RCC 7860 (cell line): ENCODE measurements around the gene SRRM4.

Experiments
- DNase-seq: peaks from one replicate; pipeline ENCODE4 v3.0.0-alpha.2; 2015; ENCODE audit warnings: low spot score
- FAIRE-seq: peaks from 2 replicates; lab custom pipeline; 2012; peaks lifted over from hg19 to GRCh38; lab: Jason Lieb, UNC

SRRM4 gene

DNA sequence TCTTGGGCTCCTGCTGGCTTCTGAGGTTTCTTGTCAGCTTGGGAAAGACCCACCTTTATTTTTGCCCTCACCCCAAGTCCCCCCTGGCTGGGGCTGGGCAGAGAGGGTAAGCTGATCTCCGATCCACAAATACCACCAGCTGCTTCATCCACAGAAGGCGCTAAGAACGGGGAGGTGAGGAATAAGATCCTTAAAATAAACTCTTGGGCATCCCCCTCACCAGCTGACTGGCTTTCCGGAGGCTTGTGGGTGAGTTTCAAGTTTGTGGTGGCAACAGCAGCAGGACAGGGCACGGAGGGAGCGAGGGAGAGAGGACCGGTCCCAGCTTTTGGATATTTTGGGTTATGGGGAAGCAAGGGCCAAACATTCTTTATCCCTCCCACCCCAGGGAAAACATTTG is 176.6 kb downstream of the SRRM4 start:
- DNase-seq, result no peak
- no peak for FAIRE-seq

DNA sequence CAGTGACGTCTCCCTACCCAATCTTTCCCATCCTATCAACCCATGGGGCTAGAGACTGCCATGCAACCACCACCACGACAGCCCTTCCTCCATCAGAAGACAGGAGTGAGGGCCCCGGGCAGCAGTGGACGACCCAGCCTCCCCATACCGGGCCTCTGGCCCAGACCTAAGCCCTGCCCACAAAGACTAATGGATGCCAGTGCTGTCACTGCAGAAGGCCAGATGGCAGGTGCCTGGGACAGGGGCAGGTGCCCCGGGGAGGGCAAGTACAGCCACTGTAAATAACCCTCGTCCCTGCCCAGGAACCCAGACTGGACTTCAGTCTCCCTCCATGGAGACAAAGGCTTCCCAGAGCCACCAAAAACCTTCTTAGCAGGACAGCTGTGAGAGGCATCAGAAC is 177.1 kb downstream of the SRRM4 start:
- DNase-seq (no peak), FAIRE-seq (no peak)

DNA sequence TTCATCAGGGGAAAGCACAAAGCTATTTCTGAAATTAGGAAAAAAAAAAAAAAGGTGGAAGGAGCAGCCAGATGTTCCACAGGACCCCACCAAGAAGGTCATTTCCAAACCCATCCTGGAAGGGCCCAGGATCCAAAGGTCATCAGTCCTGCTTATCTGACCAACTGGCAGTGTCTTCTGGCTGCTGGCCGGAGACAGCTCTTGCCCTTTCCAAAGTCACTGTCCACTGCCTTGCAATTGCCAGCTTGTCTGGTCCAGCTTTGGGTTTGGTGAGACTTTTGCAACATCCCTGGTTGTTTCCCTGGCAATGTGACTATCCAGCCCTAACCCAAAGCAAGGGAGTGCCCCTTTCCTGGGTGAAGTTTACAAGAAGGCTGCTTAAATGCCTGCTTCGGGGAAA is 178.5 kb downstream of the SRRM4 start:
- FAIRE-seq (no peak), DNase-seq (no peak)

DNA sequence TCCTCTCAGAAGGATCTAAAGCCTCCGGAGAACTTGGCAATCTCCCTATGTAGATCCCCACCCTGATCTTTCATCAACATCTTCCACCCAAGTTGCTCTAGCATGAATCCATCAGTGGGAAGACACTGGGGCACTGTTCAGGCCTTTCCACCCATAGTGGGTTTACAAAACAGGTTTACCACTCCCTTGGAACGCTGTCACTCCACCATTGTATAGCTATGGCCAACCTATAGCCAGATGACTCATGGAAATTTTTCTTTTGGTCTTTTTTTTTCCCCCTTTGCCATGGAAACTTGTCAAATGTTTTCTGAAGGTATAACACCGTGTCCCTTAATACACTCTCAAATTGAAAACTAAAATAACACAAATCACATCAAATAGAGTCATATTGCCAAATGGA is 186.6 kb downstream of the SRRM4 start:
- DNase-seq (no peak), FAIRE-seq (no peak)

DNA sequence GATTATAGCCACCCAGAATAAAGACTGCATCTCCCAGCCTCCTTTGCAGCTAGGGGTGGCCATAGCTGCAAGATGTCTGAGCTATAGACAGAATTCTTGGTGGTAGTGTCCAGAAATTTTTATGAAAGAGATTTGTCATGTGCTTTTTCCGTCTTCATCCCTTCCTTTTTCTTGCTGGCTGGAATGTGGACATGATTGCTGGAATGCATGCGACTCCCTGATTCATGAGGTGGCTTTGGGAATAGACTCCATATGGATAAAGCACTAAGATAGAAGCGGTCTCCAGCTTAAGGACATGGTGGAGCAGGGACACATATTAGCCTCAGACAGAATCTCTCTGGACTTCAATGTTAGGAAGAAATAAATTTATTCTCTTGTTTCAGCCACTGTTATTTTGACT is 187.4 kb downstream of the SRRM4 start:
- DNase-seq, result no peak
- no peak for FAIRE-seq

DNA sequence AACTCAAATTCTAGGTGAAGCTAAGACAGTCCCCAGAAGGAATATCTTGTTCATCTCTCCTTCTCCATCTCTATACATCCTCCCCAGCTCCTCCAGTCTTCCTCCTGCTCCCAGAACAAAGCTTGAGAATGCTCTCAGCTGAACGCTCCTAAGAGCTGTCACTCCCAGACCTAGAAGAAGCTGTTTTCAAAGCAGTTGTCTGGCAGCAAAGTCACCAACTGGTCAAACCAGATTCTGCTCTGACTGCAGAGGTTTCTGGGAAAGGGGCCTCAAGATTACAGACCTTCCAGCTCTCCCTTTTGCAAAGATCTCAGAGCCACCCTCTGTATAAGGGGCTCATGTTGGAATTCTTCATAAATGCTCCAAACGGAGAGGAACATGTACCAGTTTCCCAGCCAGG is 187.8 kb downstream of the SRRM4 start:
- no peak for FAIRE-seq
- DNase-seq, result no peak

DNA sequence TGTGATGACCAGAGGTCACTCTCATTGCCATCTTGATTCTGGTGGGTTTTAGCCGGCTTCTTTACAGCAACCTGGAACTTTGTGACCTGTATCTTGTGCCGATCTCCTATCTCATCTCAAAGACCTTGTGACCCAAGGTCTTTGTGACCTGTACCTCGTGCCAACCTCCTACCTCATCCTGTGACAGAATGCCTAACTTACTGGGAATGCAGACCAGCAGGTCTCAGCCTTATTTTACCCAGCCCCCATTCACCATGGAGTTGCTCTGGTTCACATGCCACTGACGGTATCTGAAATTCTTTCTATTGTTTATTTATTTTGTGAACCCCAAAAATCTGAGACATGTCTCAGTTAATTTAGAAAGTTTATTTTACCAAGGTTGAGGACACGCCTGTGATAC is 189.9 kb downstream of the SRRM4 start:
- DNase-seq (no peak), FAIRE-seq (no peak)

DNA sequence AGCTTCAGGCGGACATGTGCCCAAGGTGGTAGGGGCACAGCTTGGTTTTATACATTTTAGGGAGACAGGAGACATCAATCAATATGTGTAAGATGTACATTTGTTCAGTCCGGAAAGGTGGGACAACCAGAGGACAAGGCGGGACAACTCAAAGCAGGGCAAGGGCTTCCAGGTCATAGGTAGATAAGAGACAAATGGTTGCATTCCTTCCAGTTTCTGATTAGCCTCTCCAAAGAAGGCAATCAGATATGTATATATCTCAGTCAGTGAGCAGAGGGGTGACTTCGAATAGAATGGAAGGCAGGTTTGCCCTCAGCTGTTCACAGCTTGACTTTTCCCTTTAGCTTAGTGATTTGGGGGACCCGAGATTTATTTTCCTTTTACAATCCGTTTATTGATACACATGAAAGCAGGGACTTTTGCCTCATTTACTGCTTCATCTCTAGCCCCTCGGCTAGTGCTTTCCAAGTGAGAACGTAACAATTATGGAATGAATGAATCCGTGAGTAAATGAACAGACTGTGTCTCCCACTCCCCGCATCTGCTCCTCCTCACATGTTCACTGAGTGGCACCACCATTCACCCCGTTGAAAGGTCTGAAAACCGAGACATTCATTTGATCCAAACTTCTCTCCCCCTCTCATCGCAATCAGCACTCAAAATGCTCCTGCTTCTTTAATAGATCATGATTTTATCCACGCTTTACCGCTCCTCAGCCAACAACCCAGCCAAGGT is 190.5 kb downstream of the SRRM4 start:
- FAIRE-seq, result no peak
- DNase-seq, result no peak

DNA sequence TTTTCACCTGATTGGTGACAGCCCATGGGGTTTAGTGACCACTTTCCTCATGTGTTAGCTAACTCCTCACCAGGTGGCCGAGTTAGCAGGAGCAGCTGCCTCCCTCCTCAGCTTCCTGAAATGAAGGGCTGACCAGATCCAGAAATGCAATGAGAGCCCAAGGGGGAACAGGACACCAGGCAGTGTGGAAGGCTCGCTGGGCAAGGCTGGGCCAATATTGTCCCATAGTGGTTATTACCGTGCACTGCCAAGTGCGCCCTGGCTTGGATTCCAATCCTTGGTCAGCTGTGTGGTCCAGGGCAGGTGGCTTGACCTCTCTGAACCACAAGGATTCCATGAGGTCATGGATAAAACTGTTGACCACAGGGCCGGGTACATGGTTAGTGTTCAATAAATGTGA is 193.7 kb downstream of the SRRM4 start:
- FAIRE-seq (no peak), DNase-seq (peak; percentile 15)

DNA sequence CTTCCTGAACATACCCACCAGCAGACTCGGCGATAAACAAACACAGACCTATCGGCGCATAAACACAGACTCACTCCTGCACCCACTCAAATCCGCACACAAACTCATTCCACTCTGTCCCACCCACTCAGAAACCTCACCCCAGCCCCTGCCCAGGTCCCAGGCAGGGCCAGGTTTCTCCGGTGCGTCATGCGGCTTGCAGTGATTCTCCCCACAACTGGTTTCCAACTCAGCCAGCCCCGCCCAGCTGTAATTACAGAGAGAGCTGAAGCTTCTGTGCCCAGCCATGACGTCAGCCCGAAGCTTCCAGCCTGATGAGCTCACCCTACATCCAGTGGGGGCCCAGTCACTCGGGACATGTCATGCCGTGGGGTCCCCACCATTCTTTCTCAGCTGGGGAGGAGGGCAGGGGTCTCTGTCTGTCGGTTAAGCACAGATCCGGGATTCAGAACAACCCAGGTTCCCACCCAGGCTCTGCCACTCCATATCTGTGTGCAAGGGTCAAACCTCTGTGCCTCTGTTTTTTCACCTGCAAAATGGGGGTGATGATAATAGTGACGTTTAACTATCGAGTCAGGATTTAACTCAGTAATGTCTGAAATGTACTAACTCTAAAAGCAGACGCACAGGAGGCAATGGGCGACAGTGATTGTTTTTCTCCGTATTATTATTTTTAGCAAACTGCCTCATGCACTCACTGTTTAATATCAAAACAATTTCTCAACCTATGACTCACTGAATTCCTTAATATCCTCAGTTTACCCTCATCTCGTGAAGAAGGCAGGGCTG is 195.1 kb downstream of the SRRM4 start:
- DNase-seq (peak; percentile 64), FAIRE-seq (no peak)

DNA sequence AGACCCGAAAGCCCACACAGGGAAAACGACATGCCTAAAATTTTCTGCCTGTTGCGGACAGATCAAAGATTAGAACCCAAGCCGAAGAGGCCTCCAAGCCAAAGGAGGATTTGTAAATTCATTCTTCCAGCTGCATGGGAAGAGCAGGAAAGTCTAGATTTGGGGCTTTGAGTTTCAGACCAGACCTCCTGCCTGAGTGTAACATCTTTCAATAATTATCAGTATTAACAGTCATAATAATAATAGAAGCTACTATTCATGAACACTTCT is 195.7 kb downstream of the SRRM4 start:
- no peak for FAIRE-seq
- no peak for DNase-seq

DNA sequence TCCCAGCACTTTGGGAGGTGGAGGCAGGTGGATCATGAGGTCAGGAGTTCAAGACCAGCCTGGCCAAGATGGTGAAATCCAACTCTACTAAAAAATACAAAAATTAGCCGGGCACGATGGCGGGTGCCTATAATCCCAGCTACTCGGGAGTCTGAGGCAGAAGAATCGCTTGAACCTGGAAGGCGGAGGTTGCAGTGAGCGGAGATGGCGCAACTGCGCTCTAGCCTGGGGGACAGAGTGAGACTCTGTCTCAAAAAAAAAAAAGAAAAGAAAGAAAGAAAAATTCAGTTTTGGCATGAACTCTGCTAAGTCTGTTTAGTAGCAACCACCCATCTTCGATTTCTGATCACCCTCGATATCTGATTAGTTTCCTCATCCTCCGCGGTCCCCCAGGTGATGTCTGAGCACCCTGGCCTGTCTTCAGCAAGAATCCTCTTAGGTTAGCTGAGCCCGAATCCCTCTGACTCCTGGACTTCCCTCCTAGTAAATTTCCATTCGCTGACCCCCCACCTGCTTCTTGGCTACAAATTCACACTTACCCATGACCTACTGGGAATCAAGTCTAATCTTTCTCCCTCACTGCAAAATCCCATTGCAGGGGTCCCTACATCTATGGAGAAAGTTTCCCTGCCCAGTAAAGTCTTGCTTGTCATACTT is 196.5 kb downstream of the SRRM4 start:
- no peak for FAIRE-seq
- no peak for DNase-seq

DNA sequence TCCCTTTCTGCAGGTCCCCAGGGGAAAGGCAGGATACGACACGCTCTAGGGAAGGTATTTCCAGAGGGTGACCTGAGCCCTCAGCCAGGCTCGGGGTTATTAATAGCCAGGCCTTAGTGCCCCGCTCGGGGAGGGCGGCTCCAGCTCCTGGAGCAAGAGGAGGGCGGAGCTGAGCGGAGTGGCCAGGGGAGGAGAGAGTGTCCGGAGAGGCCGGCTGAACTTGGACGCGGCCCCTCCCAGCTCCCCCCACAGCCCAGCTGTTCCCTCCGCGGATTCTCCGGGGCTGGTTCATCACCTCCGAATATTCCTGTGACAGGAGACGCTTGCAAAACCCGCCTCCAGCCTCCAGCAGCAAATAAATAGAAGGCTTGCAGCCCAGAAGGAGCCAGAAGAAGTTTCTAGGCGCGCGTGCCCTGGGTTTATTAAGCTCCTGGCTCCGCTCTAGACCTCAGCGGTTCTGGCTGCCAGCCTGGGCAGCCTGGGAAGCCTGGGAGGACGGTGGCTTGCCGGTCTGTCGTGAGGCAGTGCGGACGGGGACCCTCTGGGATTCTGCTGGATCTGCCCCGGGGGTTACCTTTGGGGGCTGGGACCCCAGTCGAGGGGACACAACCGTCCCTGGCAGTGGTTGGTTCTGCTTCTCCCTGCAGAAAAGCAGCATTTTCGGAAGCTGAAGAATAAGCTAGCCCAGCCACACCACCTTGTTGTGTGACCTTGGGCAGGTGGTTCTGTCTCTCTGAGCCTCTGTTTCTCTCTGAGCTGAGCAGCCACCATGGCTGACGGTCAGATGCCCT is 197.4 kb downstream of the SRRM4 start, which contains the start of gene HSPB8:
TSS of gene HSPB8 (plus strand) at position 388 of the 791 bp plus-strand sequence. CDS start at position 770, 382 bp downstream.
- DNase-seq, result peak; percentile 90
- peak; percentile 88 for FAIRE-seq

DNA sequence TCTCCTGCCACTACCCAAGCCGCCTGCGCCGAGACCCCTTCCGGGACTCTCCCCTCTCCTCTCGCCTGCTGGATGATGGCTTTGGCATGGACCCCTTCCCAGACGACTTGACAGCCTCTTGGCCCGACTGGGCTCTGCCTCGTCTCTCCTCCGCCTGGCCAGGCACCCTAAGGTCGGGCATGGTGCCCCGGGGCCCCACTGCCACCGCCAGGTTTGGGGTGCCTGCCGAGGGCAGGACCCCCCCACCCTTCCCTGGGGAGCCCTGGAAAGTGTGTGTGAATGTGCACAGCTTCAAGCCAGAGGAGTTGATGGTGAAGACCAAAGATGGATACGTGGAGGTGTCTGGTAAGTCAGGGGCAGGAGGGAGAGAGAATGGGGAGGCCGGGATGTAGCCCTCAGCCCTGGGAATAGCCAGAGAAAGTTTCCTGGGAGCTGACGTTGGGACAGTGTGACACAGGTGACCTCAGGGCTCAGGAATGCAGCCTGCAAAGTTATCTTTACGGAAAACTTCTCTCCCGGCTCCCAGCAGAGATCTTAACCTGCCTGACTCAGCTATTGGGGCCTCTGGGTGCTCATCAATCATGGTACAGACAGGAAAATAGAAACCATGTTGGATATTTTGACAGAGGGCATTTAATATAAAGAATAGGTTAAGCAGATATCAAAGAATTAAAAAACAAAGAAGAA is 198.1 kb downstream of the SRRM4 start:
- peak; percentile 90 for FAIRE-seq
- DNase-seq, result peak; percentile 92

DNA sequence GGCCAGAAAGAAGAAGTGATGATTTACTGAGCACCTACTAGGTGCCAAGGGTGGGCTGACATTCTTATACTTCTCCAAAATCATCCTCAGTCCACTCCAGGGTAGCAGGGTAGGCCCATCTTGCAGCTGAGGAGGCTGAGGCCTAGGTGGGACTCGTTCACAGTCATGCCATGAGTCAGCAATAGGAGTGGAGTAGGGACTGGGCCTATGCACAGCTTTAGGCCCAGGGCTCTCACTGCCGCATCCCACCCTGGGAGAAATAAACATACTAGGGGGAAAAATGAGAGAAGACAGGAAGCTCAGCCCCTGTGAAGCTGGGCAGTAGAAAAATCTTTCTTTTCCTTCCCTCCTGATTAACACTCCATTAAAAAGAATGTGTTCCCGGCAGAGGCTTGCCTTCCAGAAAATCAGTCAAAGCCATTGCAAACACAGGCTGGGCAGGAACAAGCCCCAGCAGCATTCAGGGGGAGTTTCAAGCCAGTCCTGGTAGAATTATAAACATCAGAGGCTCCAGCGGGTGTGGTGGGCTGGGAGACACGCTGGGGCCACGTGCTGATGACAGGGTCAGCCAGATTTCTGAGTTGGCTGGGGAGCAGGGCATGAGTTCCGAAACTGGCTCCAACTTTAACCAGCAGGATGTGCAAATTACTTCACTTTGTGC is 199.2 kb downstream of the SRRM4 start:
- peak; percentile 55 for DNase-seq
- FAIRE-seq, result no peak

DNA sequence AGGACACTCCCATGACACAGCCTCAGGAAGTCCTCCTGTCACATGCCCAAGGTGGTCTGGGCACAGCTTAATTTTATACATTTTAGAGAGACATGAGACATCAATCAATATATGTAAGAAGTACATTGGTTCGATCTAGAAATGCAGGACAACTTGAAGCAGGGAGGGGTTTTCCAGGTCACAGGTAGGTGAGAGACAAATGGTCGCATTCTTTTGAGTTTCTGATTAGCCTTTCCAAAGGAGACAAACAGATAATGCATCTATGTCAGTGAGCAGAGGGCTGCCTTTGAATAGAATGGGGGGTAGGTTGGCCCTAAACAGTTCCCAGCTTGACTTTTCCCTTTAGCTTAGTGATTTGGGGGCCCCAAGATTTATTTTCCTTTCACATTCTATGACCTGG is 199.9 kb downstream of the SRRM4 start:
- no peak for DNase-seq
- no peak for FAIRE-seq

DNA sequence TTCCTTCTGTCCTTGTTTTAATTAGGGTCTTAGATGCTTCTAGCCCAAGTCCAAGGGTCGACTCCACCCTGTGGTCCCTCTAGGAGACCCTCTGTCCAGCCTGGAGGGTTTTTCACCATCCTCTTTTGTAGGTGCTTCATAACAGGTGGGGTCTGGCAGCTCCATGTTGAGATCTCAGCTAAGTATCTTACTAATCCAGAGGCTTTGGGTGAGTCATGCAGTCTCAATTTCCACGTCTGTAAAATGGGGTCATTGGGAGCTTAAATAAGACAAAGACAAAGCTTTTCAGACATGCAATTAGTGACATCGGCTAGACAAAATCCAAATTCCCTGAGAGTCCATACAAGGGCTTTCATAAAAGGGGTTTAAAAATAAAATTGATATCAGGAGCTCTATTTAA is 200.6 kb downstream of the SRRM4 start:
- no peak for FAIRE-seq
- DNase-seq, result no peak

DNA sequence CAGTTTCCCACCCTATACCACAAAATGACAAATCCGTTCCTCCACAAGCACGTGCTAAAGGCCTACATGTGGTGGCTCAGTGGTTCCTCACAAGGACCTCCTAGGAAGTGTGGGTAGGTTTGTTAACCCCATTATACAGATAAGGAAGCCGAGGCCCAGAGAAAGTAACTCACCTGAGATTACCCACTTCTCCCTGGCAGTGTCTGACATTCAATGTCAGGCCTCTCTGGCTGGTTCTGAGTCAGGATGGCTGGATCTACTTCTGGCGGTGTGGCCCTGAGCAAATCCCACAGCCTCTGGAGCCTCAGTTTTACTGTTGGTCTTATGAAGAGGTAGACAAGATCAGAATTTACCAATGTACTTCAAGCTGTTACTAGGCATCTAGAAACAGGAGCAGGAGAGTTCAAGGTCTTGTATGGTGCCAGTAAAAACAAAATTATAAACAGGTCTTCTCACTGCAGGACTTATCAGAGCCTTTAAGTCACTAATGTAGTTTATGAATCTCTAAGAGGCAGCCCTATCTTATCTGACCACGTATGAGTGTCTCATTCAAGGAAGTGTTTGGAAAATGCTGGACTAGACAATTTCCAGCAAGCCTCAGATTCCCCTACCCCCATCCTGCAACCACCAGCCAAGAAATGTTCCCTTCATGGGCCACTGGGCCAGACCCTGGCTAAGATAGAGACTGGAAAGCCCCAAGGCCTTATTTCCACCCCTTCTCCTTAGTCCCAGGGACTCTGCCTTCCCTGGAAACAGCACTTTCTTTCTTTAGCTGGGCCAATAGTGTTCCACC is 201.6 kb downstream of the SRRM4 start:
- FAIRE-seq, result peak; percentile 91
- DNase-seq, result peak; percentile 86

DNA sequence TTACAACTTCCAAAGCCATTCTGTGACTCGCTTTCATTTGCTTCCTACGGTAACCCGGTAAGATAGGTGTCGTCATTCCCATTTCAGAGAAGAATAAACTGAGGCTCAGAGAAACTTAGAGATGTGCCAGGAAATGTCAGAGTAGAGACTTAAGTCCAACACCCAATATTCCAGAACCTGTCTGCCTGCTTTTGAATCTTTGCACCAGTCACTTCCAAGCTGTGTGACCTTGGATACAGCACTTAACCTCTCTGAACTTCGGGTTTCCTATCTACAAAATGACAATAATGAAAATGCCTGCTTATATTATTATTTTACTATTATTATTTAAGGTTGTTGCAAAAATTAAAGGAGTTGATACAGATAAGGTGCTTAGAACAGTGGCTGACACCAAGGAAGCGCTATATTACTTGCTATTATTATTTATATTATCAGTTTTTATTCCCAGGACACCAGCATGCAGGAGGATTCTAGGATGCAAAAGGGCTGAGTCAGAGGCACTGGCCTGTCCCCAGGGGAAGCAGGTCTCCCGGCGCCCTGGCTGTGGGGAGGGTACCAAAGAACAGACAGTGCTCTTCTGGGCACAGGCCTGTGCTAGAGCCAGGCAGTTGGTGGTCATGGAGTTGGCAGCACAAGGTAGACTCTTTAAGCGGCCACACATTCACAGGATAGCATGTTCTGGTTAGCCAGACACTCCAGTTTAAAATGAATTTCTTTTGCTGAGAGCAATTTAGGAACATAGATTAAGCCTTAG is 202.8 kb downstream of the SRRM4 start:
- FAIRE-seq (no peak), DNase-seq (no peak)
